Eye (tissue), 1 donor: Measurements from ENCODE around the gene SPANXN3.
A peak's percentile ranks its signal among the peaks of the same experiment; 100 is the strongest.
"Not testable (repeated sequence)": the region's sequence is repeated elsewhere in the genome, so short reads cannot be mapped to it uniquely, and the experiment has no call there.

Source experiments
- DNase-seq: peaks from one replicate; pipeline ENCODE4 v3.0.0-alpha.2; 2015

SPANXN3 gene, protein sequence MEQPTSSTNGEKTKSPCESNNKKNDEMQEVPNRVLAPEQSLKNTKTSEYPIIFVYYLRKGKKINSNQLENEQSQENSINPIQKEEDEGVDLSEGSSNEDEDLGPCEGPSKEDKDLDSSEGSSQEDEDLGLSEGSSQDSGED

DNA sequence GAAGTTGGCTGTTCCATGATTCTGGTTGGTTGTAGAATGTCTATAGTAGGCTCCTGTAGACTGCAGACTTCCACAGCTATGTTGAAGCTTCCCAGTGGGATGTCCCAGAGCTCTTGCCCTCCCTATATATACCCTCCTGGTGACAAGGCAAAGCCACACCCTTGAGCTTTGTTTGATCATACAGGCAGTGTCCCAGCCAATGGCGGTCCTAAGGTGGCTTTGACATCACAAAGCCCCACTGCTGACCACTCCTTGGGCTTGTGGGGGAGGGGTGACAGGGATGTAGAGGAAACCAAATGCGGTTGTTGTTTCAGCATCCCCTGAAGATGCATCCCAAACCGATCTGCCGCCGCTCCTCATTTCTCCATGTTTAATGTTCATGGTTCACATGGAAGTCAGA lies at the start of gene SPANXN3:
TSS of gene SPANXN3 (minus strand) at position 101 of the 400 bp plus-strand sequence. CDS start at position 17, 84 bp downstream.
- not testable (repeated sequence) for DNase-seq

DNA sequence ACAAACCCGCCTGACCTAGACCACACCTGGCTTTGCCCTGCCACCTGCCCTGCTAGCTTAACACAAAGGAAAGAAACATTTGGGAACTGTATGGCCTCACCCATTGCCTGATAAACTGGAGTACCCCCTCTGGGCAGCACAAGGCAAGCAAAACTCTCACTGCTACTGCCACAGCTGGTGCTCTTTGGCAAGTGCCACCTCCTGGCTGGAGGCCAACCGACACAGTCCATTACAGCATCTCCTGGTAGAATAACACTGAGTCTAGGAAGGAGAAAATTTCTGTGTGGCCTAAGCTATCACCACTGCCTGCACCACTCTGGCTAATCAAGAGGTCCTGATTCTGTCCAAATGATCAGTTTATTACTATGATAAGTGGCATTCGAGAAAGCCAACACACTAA lies 18.9 kb upstream of the SPANXN3 start:
- DNase-seq: no peak

DNA sequence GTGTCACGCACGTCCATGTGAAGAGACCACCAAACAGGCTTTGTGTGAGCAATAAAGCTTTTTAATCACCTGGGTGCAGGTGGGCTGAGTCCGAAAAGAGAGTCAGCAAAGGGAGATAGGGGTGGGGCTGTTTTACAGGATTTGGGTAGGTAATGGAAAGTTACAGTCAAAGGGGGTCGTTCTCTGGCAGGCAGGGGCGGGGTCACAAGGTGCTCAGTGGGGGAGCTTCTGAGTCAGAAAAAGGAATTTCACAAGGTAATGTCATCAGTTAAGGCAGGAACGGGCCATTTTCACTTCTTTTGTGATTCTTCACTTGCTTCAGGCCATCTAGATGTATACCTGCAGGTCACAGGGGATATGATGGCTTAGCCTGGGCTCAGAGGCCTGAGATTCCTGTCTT lies 15.1 kb downstream of the SPANXN3 start:
- not testable (repeated sequence) for DNase-seq

DNA sequence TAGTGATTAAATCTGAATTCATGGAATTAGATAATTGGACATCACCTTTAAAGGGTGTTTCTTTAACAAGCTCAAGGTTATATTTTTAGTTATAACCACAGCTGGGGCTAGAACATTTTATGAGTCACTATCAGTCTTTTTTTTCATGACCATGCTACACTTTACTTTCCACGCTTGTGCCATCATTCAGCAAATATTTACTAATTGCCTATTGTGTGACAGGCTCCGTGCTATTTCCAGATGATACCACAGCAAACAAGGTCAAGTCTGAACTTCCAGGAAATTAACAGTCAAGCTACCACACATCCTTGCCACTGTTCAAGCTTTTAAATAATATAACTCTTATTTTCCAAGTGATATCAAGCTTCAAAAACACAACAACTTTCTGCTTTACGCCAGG lies 16.5 kb downstream of the SPANXN3 start:
- no peak for DNase-seq

DNA sequence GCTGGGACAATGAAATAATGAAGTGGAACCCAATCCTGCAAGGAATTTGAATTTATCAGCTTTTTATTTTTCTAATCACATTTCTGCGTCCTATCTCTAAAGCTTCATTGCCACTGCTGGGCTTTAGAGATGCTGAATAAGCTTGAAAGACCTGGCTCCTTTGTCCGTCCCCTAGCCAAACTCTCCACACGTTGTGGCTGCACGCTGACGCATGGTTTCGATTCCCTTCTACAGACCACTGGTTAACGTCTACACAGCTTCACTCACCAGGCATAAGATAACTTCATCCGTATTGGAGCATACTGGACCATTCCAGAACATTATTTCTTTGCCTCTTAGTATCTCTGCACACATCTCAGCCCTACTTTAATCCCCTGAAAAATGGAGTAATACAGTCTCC lies 31.2 kb downstream of the SPANXN3 start:
- no peak for DNase-seq

DNA sequence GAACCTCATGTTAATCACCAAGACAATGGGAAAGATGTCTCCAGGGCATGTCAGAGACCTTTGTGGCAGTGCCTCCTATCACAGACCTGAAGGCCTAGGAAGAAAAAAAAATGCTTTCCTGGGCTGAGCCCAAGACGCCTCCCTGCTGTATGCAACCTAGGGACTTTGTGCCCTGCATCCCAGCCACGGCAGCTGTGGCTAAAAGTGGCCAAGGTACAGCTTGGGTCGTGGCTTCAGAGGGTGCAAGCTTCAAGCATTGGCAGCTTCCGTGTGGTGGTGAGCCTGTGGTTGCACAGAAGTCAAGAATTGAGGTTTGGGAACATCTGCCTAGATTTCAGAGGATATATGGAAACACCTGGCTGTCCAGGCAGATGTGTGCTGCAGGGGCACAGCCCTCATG lies 40.5 kb downstream of the SPANXN3 start:
- no peak for DNase-seq

DNA sequence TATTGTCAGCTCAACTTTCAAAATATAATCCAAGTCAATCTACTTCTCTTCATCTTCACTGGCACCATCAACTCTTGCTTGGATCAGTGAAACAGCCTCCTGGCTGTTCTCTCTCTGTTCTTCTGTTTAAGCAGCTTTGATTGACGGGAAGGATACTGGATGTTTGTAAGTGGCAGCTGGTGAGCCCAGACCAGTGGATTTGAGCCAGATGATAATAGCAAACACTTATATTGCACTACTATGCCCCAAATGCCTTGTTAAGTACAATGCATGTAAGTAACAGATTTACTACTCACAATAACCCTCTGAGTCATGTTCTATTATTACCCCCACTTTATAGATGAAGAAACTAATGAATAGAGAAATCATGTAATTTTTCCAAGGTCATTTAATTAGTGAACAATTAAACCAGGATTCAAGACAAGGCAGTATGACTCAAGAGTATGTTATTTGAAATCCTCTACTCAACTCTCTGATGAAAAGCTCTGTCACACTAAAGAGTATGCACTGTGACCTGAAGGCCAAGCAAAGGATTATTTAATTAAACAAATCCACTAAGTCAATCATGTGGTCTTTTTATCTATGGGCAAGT lies 44.8 kb downstream of the SPANXN3 start:
- DNase-seq: peak; percentile 1

DNA sequence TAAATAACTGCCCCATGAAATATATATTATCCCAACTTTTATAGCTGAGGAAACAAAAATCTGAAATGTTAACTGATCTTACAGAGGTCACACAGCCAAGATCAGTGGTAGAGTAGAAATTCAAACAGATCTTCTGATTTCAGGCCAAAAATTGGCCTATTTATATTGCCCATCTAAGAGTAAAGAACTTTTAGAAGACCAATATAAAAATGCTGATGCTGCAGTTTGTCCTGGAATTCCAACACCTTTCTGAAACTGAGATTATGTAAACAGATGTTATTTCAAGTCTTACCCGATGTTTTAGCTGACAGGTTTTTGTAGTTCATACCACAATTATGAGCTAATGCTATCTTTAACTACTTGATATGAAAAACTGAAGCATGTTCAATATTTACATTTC lies 51.1 kb downstream of the SPANXN3 start:
- no peak for DNase-seq

DNA sequence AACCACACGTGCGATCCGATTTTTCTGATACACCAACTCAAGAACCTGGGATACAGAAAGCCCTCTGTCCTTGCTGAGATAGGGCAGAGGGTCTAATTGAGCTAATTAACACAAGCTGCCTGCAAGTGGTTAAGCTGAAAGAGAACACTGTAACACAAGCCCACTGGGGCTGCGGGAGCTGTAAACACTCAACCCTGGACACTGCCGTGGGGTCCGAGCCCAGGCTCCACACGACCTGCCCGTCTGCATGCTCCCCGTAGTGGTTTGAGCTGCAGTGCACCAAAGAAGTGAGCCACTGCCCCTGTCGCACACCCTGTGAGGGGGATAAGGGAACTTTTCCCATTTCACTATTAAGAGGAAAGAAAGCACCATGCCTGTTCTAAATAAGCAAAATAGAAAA lies 54.6 kb downstream of the SPANXN3 start:
- DNase-seq: no peak

DNA sequence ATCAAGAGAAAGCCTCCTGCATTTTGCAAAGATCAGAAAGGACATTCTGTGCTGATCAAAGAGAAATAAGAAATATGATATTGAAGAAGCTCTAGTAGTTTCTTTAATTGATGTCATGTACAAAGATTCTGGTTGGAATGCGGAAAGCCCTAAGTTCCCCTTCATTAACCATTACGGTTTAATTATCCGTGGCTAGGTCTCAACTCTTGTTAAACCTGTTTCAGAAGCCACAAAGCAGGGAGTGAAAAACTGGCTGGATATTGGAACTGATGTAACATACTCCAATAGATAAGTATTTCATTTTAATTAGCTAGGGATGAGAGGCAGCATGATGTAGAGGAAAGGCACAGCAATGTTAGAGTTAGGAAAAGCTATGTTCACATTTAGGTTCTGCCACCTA lies 55.7 kb downstream of the SPANXN3 start:
- DNase-seq: peak; percentile 15
